Dermis blood vessel endothelial cell (primary cell): Measurements from ENCODE around the gene MBD4. TPM values are rescaled to one million over a fixed set of nuclear protein-coding genes. Genes with fewer than 3 reads are reported as not detected.

ENCODE experiments used
- total RNA-seq: library from RNA; depleted of rRNA; stranded (reverse); fragments of >200 nt; gene quantifications from 2 replicates; pipeline ENCODE4 v1.2.3, GENCODE V29; 2014

Gene MBD4
- total RNA-seq, 1 donor from 2014 or later, result 26.4 TPM

Other genes starting within 250 kb of the MBD4 start
- gene COPG1, start 190.3 kb downstream of the MBD4 start, total RNA-seq, result 225 and 267 TPM in 2 replicates
- gene HMCES, start 161.1 kb downstream of the MBD4 start, total RNA-seq, result 31.3 and 40.0 TPM in 2 replicates
- gene EFCAB12, start 11.3 kb downstream of the MBD4 start, total RNA-seq, result not detected in 2 replicates
- 28.4 and 43.5 TPM in 2 replicates for gene IFT122, start 276 bp upstream of the MBD4 start, total RNA-seq
- gene RHO, start 88.7 kb upstream of the MBD4 start, total RNA-seq, result not detected in 2 replicates
- not detected in 2 replicates for gene H1-8, start 103.2 kb upstream of the MBD4 start, total RNA-seq
- 415 and 872 TPM in 2 replicates for gene PLXND1, start 166.7 kb upstream of the MBD4 start, total RNA-seq